ENCODE measurements around the gene PRICKLE2. TPM values are rescaled to one million over a fixed set of nuclear protein-coding genes. Genes with fewer than 3 reads are reported as not detected.

PRICKLE2 gene
- total and polyA plus RNA-seq, 2 donors (not counting 1 experiment from before 2014, with no cell fraction given), result 14.1 to 29.4 TPM

DNA sequence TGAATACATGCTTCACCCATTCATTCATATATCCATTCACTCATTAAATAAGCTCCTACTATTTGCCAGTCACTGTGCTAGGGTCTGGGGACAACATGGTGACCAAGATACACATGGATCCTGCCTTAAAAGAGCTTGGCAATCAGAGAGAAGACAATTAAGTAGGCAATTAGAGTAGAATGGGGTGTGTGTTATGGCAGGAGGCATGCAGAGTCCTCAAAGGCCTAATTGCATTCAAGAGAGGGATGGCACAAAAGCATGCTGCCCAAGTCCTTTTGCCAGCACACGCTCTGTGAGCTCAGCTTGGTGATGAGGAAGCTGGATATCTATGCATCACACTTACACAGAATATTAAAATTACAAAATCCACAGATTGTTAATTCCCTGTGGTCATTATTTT, 2.8 kb upstream of the PRICKLE2 start:
- TF ChIP-seq, protein P1, sequence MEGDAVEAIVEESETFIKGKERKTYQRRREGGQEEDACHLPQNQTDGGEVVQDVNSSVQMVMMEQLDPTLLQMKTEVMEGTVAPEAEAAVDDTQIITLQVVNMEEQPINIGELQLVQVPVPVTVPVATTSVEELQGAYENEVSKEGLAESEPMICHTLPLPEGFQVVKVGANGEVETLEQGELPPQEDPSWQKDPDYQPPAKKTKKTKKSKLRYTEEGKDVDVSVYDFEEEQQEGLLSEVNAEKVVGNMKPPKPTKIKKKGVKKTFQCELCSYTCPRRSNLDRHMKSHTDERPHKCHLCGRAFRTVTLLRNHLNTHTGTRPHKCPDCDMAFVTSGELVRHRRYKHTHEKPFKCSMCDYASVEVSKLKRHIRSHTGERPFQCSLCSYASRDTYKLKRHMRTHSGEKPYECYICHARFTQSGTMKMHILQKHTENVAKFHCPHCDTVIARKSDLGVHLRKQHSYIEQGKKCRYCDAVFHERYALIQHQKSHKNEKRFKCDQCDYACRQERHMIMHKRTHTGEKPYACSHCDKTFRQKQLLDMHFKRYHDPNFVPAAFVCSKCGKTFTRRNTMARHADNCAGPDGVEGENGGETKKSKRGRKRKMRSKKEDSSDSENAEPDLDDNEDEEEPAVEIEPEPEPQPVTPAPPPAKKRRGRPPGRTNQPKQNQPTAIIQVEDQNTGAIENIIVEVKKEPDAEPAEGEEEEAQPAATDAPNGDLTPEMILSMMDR (conservative IDR thresholded peaks at IDR 0.05 in 1 of 2, IDR thresholded peaks at IDR 0.05 in 1 of 2; ENCODE audit: low read depth in 1 of 2, low read length in 2 of 2), result no peak
- TF ChIP-seq EZH2 (IDR thresholded peaks at IDR 0.05; ENCODE audit: low read length, missing control alignments), result no peak
- no peak overlapping the region for H2AFZ ChIP-seq (ENCODE audit: low read length)
- no peak overlapping the region for H3K4me2 ChIP-seq (ENCODE audit: extremely low read depth, insufficient read depth, low read length)
- no peaks in the 10 kb centered on the region for H3K9me3 ChIP-seq (ENCODE audit: control insufficient read depth, insufficient read depth, low read depth, low read length)
- DNase-seq (ENCODE audit: low read depth in 2 of 2), result no peak
- no peaks in the 10 kb centered on the region for H3K27me3 ChIP-seq (ENCODE audit: control insufficient read depth, insufficient read depth, low read length)
- H3K9ac ChIP-seq (ENCODE audit: insufficient read depth, low read length), result no peak overlapping the region
- H4K20me1 ChIP-seq (ENCODE audit: control insufficient read depth, extremely low read depth, insufficient read depth, low read length), result no peaks in the 10 kb centered on the region
- no peaks in the 10 kb centered on the region for H3K36me3 ChIP-seq (ENCODE audit: control insufficient read depth, insufficient read depth, low read length)
- H3K79me2 ChIP-seq (ENCODE audit: control insufficient read depth, insufficient read depth, low read length), result peaks cover 4% of the 10 kb centered on the region
- peaks cover 13% of the 10 kb centered on the region for H3K4me1 ChIP-seq (ENCODE audit: control insufficient read depth, extremely low read depth, insufficient read depth, low read length)
- H3K4me3 ChIP-seq (replicated peaks in 1 of 4; ENCODE audit: control extremely low read depth in 1 of 4, insufficient read depth in 1 of 4, low read depth in 3 of 4, low read length in 4 of 4), result no peak overlapping the region
- no peak overlapping the region for H3K27ac ChIP-seq (ENCODE audit: insufficient read depth, low read length)

DNA sequence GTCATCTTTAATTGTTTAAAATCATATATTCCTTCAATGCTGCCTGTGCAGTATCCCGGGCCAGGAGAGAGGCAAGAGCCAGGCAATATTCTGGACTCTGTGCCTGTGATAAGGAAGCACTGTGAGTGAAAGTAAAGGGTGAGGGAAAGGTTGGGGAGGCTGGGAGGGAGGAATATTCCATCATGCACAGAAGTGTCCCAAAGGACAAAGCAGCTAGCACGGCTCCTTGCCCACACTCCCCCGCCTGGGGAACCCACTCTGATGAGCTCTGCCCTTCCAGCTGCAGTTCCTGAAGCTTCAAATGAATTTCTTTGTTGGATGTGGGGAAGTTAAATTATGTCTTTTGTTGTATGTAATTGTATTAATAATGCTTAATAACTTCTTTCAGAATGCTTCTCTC, 1.5 kb upstream of the PRICKLE2 start:
- no peaks in the 10 kb centered on the region for H3K9me3 ChIP-seq (ENCODE audit: control insufficient read depth, insufficient read depth, low read depth, low read length)
- TF ChIP-seq, protein P1 (conservative IDR thresholded peaks at IDR 0.05 in 1 of 2, IDR thresholded peaks at IDR 0.05 in 1 of 2; ENCODE audit: low read depth in 1 of 2, low read length in 2 of 2), result no peak
- TF ChIP-seq EZH2 (IDR thresholded peaks at IDR 0.05; ENCODE audit: low read length, missing control alignments), result no peak
- H3K27ac ChIP-seq (ENCODE audit: insufficient read depth, low read length), result no peak overlapping the region
- H3K36me3 ChIP-seq (ENCODE audit: control insufficient read depth, insufficient read depth, low read length), result no peaks in the 10 kb centered on the region
- no peak for DNase-seq (ENCODE audit: low read depth in 2 of 2)
- H4K20me1 ChIP-seq (ENCODE audit: control insufficient read depth, extremely low read depth, insufficient read depth, low read length), result no peaks in the 10 kb centered on the region
- no peak overlapping the region for H2AFZ ChIP-seq (ENCODE audit: low read length)
- H3K27me3 ChIP-seq (ENCODE audit: control insufficient read depth, insufficient read depth, low read length), result no peaks in the 10 kb centered on the region
- H3K4me2 ChIP-seq (ENCODE audit: extremely low read depth, insufficient read depth, low read length), result no peak overlapping the region
- no peak overlapping the region for H3K9ac ChIP-seq (ENCODE audit: insufficient read depth, low read length)
- H3K4me1 ChIP-seq (ENCODE audit: control insufficient read depth, extremely low read depth, insufficient read depth, low read length), result peaks cover 16% of the 10 kb centered on the region
- H3K79me2 ChIP-seq (ENCODE audit: control insufficient read depth, insufficient read depth, low read length), result peaks cover 11% of the 10 kb centered on the region
- H3K4me3 ChIP-seq (replicated peaks in 1 of 4; ENCODE audit: control extremely low read depth in 1 of 4, insufficient read depth in 1 of 4, low read depth in 3 of 4, low read length in 4 of 4), result no peak overlapping the region

DNA sequence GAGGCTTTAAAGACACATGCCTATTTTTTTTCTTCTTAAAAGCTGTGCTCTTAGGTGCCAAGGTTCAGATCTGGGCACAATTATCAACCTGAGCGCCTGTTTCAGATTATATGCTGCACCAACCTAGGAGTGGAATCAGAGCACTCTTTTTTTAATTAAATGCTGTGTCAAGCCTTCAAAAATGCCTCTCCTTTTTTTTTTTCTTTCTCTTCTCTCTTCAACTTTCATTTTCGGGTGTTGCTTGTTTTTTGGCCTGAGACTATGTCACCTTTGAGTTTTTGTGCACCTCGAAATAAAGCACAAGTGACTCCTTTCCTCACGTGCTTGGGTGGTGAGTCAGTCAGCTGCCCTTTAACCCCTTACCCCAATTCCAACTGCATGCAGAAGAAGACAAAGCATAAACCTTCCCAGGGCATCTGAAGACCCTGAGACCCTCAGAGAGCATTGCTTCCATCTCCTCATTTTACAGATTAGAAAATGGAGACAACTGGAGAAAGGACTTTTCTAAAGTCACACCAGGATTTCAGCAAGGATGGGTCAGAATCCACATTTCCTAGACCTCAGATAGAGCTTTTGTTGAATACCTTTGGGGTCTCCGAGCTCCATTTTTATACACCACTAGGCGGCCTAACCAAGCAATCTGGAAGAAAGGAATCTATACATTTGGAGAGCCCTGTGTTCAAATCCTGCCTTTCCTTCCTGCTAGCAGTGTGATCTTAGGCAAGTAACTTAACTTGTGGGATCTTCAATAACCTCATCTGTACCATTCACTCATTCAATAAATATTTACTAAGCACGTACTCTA, 631 bp upstream of the PRICKLE2 start:
- peak; percentile 36 to 38 for DNase-seq (ENCODE audit: low read depth in 2 of 2)
- TF ChIP-seq EZH2 (IDR thresholded peaks at IDR 0.05; ENCODE audit: low read length, missing control alignments), result no peak
- TF ChIP-seq, protein P1 (conservative IDR thresholded peaks at IDR 0.05 in 1 of 2, IDR thresholded peaks at IDR 0.05 in 1 of 2; ENCODE audit: low read depth in 1 of 2, low read length in 2 of 2), result no peak
- peak overlapping the region; percentile 91 for H3K27ac ChIP-seq (ENCODE audit: insufficient read depth, low read length)
- H3K36me3 ChIP-seq (ENCODE audit: control insufficient read depth, insufficient read depth, low read length), result no peaks in the 10 kb centered on the region
- no peaks in the 10 kb centered on the region for H3K9me3 ChIP-seq (ENCODE audit: control insufficient read depth, insufficient read depth, low read depth, low read length)
- H3K4me3 ChIP-seq (replicated peaks in 1 of 4; ENCODE audit: control extremely low read depth in 1 of 4, insufficient read depth in 1 of 4, low read depth in 3 of 4, low read length in 4 of 4), result peak overlapping the region; percentile 18 to 53 (median 36)
- H2AFZ ChIP-seq (ENCODE audit: low read length), result no peak overlapping the region
- H3K27me3 ChIP-seq (ENCODE audit: control insufficient read depth, insufficient read depth, low read length), result no peaks in the 10 kb centered on the region
- peaks cover 13% of the 10 kb centered on the region for H3K79me2 ChIP-seq (ENCODE audit: control insufficient read depth, insufficient read depth, low read length)
- H3K9ac ChIP-seq (ENCODE audit: insufficient read depth, low read length), result peak overlapping the region; percentile 44
- peak overlapping the region; percentile 84 for H3K4me2 ChIP-seq (ENCODE audit: extremely low read depth, insufficient read depth, low read length)
- no peaks in the 10 kb centered on the region for H4K20me1 ChIP-seq (ENCODE audit: control insufficient read depth, extremely low read depth, insufficient read depth, low read length)
- H3K4me1 ChIP-seq (ENCODE audit: control insufficient read depth, extremely low read depth, insufficient read depth, low read length), result peaks cover 24% of the 10 kb centered on the region
